Fibroblast of the conjunctiva (primary cell): ENCODE results near the gene CORO2B.

Experiments used
- DNase-seq: peaks from one replicate; pipeline ENCODE4 v3.0.0-alpha.2; 2010; ENCODE audit warnings: low read depth

Gene CORO2B

GRCh38 chr15:68608206-68608843 is 29.5 kb downstream of the CORO2B start:
- peak; percentile 55 for DNase-seq

GRCh38 chr15:68608844-68609232 is 30.0 kb downstream of the CORO2B start:
- DNase-seq = no peak

- DNase-seq = peak; percentile 82
Measured at GRCh38 chr15:68609629-68610028, 30.8 kb downstream of the CORO2B start.

- DNase-seq = no peak
Measured at GRCh38 chr15:68610825-68611224, 32.0 kb downstream of the CORO2B start.

GRCh38 chr15:68612503-68612902 is 33.7 kb downstream of the CORO2B start:
- DNase-seq = no peak

GRCh38 chr15:68612979-68613740 is 34.4 kb downstream of the CORO2B start:
- DNase-seq = no peak

- no peak for DNase-seq
Measured at GRCh38 chr15:68614286-68615035, 35.7 kb downstream of the CORO2B start.

- no peak for DNase-seq
Measured at GRCh38 chr15:68615301-68615700, 36.5 kb downstream of the CORO2B start.

- DNase-seq = no peak
Measured at GRCh38 chr15:68615811-68616210, 37.0 kb downstream of the CORO2B start.

- DNase-seq = no peak
Measured at GRCh38 chr15:68616397-68616796, 37.6 kb downstream of the CORO2B start.

- DNase-seq = no peak
Measured at GRCh38 chr15:68617001-68617400, 38.2 kb downstream of the CORO2B start.

GRCh38 chr15:68617777-68618176 is 39.0 kb downstream of the CORO2B start:
- no peak for DNase-seq

- DNase-seq = no peak
Measured at GRCh38 chr15:68618394-68618793, 39.6 kb downstream of the CORO2B start.

- no peak for DNase-seq
Measured at GRCh38 chr15:68618908-68619698, 40.3 kb downstream of the CORO2B start.

GRCh38 chr15:68620721-68621527 is 42.1 kb downstream of the CORO2B start:
- peak; percentile 97 for DNase-seq

GRCh38 chr15:68621535-68621934 is 42.7 kb downstream of the CORO2B start:
- DNase-seq = no peak

- no peak for DNase-seq
Measured at GRCh38 chr15:68623301-68623892, 44.6 kb downstream of the CORO2B start.

GRCh38 chr15:68625853-68626252 is 47.1 kb downstream of the CORO2B start:
- DNase-seq = no peak

GRCh38 chr15:68626283-68626682 is 47.5 kb downstream of the CORO2B start:
- no peak for DNase-seq

- no peak for DNase-seq
Measured at GRCh38 chr15:68626739-68627138, 47.9 kb downstream of the CORO2B start.

GRCh38 chr15:68627476-68627875 is 48.7 kb downstream of the CORO2B start:
- no peak for DNase-seq
